GM10847 (cell line): Measurements from ENCODE around the gene FTO.

Source experiments
- POLR2A ChIP-seq: IDR thresholded peaks from 2 replicates; pipeline ENCODE4 v1.6.1; 2011; ENCODE audit not compliant: insufficient read length; ENCODE audit errors: extremely low read depth

FTO gene

GRCh38 chr16:53766304-53767016, 62.5 kb downstream of the FTO start:
- no peak for TF ChIP-seq POLR2A

GRCh38 chr16:53768167-53768566, 64.2 kb downstream of the FTO start:
- TF ChIP-seq POLR2A, result no peak

GRCh38 chr16:53768593-53768992, 64.6 kb downstream of the FTO start:
- TF ChIP-seq POLR2A, result no peak

- no peak for TF ChIP-seq POLR2A
Observed at GRCh38 chr16:53769185-53769584, 65.2 kb downstream of the FTO start.

GRCh38 chr16:53769787-53770186, 65.8 kb downstream of the FTO start:
- no peak for TF ChIP-seq POLR2A

GRCh38 chr16:53770641-53771040, 66.7 kb downstream of the FTO start:
- no peak for TF ChIP-seq POLR2A

- no peak for TF ChIP-seq POLR2A
Observed at GRCh38 chr16:53771655-53772497, 67.9 kb downstream of the FTO start.

- TF ChIP-seq POLR2A, result no peak
Observed at GRCh38 chr16:53773150-53773846, 69.3 kb downstream of the FTO start.

GRCh38 chr16:53773881-53774280, 69.9 kb downstream of the FTO start:
- TF ChIP-seq POLR2A, result no peak

GRCh38 chr16:53775106-53775820, 71.3 kb downstream of the FTO start:
- TF ChIP-seq POLR2A, result no peak

- no peak for TF ChIP-seq POLR2A
Observed at GRCh38 chr16:53775821-53776431, 72.0 kb downstream of the FTO start.

- TF ChIP-seq POLR2A, result no peak
Observed at GRCh38 chr16:53779186-53779585, 75.2 kb downstream of the FTO start.

- no peak for TF ChIP-seq POLR2A
Observed at GRCh38 chr16:53780051-53780450, 76.1 kb downstream of the FTO start.

GRCh38 chr16:53781023-53781605, 77.2 kb downstream of the FTO start:
- TF ChIP-seq POLR2A, result no peak
